Stimulated activated CD8-positive, alpha-beta memory T cell treated with anti-CD3 and anti-CD28 coated beads, Interleukin-7, amount 100 ng/mL, for 1 hour (primary cell): ENCODE results near the gene NOC3L.
A peak's percentile ranks its signal among the peaks of the same experiment; 100 is the strongest.
"Not testable (repeated sequence)": the region's sequence is repeated elsewhere in the genome, so short reads cannot be mapped to it uniquely, and the experiment has no call there.

Experiments used
- DNase-seq, 2 donors: peaks; one replicate each; pipeline ENCODE4 v3.0.0-alpha.2; 2020; ENCODE audit warnings: low read depth in 2 of 2

Gene NOC3L, protein sequence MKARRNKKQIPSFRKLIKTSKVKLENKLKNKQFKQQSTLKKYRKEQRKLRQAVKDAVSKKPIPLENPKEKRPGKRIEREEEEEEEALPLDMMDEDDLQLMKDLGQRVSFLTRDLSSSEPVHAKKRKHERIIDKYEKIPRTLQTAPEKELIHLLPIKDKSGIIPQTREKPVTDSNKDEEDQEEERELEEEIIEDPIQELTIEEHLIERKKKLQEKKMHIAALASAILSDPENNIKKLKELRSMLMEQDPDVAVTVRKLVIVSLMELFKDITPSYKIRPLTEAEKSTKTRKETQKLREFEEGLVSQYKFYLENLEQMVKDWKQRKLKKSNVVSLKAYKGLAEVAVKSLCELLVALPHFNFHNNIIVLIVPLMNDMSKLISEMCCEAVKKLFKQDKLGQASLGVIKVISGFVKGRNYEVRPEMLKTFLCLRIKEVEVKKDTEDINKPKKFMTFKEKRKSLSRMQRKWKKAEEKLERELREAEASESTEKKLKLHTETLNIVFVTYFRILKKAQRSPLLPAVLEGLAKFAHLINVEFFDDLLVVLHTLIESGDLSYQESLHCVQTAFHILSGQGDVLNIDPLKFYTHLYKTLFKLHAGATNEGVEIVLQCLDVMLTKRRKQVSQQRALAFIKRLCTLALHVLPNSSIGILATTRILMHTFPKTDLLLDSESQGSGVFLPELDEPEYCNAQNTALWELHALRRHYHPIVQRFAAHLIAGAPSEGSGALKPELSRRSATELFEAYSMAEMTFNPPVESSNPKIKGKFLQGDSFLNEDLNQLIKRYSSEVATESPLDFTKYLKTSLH

DNA sequence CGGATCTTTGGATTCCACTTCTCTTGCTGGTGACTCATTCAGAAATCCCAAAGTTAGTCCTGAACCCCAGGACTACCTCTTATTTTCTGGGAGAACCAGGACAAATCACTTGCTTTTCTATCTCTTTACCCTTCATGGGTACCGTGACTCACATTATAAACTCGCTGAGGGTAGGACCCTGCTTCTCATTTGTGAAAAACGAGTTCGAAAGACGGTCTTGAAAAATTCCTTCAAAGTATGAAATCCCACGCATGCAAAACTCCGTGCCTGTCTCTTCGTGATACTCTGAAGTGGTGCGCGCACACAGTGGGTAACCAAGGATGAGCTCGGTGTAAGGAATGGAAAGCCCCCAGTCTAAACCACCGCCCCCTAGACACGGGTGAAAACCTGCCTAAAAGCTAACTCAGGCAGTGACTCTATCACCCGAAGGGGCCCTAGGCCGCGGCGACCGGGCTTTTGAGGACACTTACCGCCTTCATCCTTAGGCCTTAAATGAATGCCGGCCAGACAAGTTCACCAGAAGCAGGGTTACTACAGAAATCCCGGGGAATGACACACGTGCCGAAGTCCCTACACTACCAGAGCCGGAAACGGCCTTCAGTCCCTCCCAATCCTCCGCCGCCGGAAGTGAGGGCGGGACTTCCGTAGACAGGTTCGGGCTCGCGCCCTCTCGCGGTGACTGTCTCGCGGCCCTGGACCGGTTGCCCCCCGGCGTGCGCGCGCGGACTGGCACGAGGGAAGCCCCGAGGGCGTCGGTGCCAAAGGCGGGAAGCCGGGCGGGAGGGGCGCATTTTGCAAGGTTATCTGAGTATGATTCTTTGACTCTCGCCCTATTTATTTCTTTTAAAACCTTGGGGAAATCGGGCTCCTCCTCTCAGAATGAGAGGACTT, at the start of gene NOC3L:
Gene NOC3L (minus strand): TSS at position 580 of the 891 bp plus-strand sequence. CDS start 101 bp downstream, at position 479.
- peak; percentile 87 to 97 for DNase-seq

- DNase-seq = no peak
Measured at GRCh38 chr10:94412449-94412848, 49.7 kb upstream of the NOC3L start.

- DNase-seq = no peak
Measured at GRCh38 chr10:94411304-94411703, 48.6 kb upstream of the NOC3L start.

- DNase-seq = no peak
Measured at GRCh38 chr10:94409021-94409657, 46.4 kb upstream of the NOC3L start.

GRCh38 chr10:94407668-94408067, 44.9 kb upstream of the NOC3L start:
- DNase-seq = no peak

GRCh38 chr10:94405406-94405805, 42.7 kb upstream of the NOC3L start:
- no peak for DNase-seq

DNA sequence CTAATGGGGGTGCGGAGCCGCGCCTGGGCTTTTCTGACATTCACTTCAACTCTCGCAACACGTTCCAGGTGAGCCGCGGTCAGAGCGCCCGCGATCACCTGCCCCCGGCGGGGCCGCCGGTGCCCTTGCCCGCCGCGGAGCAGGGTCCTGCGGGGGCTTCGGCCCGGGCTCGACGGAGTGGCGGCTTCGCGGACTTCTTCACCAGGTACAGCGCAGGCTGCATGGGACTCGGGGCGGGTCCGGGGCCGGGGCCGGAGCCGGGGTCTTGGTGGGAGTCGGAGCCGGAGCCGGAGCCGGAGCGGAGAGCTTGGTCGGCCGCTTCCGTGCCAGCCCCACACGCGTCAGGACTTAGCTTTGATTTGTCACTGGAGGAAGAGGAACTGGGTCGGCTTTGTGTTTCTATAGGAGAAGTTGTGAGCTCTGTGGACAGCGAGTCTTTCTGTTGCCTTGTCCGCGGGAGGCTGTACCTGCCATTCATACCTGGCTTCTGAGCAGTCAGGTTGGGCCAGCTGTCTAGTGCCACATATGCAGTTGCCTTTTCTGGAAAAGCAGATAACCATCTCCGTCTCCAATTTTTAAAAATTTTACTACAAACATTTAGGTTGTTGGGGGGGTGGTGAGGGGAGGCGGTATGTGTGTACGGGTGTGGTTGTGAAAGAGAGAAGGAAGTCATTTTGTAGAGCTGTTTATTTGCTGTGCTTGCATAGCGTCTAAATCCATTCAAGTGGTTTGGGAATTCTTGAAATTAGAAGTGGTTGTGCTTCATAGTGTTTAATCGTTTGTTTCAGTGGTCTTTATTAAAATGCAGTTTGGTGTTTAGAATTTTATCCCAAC, 40.9 kb upstream of the NOC3L start:
- DNase-seq = no peak

- no peak for DNase-seq
Measured at GRCh38 chr10:94402843-94403379, 40.2 kb upstream of the NOC3L start.

GRCh38 chr10:94402204-94402842, 39.6 kb upstream of the NOC3L start, which contains the start of gene TBC1D12:
TSS of gene TBC1D12 (plus strand) at chr10:94402541. CDS start at chr10:94402614, 73 bp downstream.
- DNase-seq = no peak

DNA sequence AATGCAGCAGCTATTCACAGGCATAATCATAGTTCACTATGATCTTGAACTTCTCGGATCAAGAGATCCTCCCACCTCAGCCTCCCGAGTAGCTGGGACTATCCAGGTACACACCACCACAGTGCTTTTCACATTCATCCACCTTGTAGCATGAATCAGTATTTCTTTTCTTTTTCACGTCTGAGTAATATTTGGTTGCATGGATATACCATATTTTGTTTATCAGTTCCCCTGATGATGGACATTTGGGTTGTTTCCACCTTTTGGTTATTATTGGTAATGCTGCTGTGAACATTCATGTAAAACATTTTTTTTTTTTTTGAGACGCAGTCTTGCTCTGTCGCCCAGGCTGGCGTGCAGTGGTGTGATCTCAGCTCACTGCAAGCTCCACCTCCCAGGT, 36.0 kb upstream of the NOC3L start:
- DNase-seq = no peak

DNA sequence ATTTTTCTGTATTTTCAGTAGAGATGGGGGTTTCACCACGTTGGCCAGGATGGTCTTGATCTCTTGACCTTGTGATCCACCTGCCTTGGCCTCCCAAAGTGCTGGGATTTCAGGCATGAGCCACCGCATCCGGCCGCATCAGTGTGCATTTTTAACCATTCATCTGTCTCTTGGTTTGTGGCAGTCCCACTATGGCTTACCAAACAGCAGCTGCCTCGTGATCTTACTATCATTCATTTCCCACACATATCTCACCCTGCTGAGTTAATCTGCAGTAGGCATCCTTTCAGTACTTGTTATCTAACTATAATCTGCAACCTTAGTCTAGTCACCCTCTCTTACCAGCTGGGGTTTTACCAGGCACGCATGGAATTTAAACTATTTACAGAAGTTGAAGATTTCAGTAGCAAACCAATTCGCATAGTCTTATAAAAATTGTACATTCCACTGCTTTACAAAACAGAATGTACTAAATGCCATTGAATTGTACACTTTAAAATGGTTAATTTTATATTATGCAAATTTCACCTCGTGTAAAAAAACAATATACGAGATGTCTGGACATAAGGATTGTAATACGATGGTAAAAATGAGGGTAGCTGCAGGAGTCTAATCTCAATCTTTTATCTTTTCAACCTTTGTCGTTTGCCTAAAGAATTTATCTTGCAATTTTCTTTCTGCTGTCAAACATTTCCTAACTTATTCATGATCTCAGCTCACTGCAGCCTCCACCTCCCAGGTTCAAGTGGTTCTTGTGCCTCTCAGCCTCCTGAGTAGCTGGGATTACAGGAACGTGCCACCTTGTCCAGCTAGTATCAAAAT, 35.0 kb upstream of the NOC3L start:
- no peak for DNase-seq

DNA sequence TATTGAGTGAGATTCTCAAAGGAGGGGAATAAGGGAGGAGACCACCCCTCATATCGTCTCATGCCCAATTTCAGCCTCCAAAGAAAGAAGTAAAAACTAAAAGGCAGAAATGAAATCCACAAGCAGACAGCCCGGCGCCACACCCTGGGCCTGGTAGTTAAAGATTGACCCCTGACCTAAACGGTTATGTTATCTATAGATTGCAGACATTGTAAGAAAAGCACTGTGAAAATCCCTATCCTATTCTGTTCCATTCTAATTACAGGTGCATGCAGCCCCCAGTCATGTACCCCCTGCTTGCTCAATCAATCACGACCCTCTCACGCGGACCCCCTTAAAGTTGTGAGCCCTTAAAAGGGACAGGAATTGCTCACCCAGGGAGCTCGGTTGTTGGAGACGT, 29.4 kb upstream of the NOC3L start:
- not testable (repeated sequence) for DNase-seq

DNA sequence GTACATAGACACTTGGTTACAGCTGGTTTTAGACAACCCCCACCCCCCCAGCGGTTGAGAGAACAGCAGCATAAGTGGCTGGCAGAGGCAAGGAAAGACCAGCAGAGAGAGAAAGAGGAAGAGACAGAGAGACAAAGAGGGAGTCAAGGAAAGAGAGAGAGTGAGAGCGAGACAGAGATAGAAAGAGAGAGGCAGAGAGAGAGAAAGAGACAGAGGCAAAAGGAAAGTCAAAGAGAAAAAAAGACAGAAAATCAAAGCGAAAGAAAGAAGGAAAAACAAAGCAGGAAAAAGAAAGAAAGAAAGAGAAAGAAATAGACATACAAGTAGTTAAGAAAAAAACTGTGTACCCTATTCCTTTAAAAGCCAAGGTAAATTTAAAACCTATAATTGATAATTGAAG, 23.0 kb upstream of the NOC3L start:
- DNase-seq = not testable (repeated sequence)

- DNase-seq = no peak
Measured at GRCh38 chr10:94383530-94383929, 20.8 kb upstream of the NOC3L start.

DNA sequence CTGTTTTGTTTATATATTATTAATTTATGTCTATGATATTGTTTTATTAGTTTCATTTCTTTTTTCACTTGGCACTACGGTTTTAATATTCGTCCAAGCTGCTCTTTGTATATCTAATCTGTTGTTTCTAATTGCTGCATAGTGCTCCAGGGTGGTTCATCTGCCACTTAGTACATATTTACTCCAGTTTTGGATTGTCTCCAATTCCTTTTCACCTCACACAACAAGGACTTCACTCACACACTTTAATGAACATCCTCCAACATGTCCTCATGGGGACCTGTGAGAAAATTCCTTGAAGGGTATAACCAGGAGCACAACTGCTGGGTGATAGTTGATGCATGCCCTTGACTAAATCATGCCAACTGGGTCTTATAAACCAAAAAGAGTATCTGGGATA, 14.1 kb upstream of the NOC3L start:
- no peak for DNase-seq

GRCh38 chr10:94375374-94375773, 12.6 kb upstream of the NOC3L start:
- no peak for DNase-seq

DNA sequence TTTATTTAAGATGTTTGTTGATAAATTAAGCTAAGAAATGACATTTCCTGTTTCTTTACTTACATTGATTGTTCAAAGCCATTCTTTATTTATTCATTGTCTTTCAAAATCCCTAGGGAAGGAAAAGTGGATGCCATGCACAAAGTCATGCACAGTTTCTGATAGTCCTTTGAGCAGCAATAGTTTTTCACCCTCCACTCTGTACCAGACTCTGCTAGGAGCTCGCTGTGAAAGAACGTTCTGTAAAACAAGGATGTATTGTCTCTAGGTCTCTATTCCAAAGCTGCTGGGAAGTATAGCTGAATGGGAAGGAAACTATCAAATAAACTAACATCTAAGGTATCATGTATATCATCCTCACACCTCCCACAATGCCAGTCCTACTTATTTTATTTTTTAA, 7.8 kb upstream of the NOC3L start:
- no peak for DNase-seq

DNA sequence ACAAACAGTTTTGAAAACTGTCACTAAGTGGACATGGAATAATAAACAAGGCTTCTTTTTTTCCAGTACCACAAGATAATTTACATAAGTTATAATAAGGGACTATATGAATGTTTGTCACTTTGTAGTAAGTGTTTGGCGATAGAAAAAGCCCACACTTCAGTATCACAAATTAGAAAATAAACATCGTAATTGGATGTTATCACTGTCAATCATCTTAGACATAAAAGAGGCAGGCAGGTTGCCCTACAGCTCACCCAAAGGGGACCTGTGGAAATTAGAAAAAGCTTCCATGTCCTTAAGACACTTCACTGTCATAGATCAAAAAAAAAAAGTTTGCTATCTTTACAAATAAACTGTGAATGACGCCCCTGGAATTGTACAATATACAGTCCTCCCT, 3.6 kb upstream of the NOC3L start:
- no peak for DNase-seq

DNA sequence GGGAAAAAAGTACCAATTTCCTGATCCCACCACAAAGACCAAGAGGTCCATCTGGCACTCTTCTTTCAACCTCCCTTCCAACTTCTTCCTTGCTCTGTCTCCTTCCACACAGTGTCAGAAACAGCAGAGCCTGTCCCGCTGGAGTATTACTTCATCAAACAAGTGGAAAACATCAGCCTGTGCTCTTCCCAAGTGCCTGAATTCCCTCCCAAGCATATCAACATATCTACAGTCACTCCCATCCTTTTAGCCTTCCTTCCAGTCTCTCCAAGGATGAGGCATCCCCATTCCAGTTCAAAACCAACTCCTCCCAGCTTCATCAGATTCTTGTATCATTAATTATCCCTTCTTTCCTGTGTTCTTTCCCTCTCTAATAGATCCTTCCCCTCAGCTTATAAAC, 1.7 kb upstream of the NOC3L start:
- DNase-seq = no peak
